ENCODE measurements around the gene PTPRE.
"Not testable (repeated sequence)": the region's sequence is repeated elsewhere in the genome, so short reads cannot be mapped to it uniquely, and the experiment has no call there.

PTPRE gene

GRCh38 chr10:128080641-128081040 lies 173.7 kb downstream of the PTPRE start:
- no peak for DNase-seq

DNA sequence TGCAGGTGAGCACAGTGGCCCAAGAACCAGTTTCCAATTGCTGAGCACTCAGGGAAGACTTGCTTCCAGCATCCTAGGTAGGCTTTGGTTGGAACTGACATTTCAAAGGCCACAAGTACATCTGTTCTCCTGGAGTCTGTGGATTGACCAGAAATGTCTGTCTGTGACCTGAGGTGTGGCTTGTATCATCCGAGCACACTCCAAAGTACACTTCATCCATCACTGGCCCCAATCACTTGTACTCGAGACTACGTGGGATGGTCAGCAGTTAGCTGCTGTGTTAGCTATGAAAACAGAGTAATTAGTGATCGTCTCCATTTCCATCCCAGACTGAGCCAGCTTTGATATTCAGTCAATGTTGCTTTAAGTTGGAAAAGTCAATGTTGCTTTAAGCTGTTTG lies 174.3 kb downstream of the PTPRE start:
- no peak for DNase-seq

DNA sequence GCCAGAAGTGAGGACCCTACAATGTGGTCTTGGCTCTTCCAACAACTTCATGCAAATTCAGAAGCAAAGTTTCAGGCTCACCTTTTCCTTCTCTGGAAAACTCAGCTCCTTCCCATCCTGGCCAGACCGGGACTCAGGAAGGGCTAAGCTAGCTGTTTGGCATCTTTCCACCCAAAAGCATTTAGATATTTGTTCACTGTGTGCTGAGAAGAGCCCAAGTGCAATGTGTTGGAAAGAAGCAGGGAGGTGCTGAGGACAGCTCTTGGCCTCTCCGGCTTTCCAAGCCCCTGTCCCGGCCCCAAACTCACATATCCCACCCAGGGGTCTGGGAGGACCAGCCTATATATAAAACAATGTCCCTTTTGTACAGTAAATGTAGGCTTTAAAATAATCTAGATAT lies 174.8 kb downstream of the PTPRE start:
- no peak for DNase-seq

- DNase-seq, result no peak
Observed at GRCh38 chr10:128083191-128083895, 176.4 kb downstream of the PTPRE start.

- DNase-seq, result no peak
Observed at GRCh38 chr10:128084364-128084763, 177.5 kb downstream of the PTPRE start.

DNA sequence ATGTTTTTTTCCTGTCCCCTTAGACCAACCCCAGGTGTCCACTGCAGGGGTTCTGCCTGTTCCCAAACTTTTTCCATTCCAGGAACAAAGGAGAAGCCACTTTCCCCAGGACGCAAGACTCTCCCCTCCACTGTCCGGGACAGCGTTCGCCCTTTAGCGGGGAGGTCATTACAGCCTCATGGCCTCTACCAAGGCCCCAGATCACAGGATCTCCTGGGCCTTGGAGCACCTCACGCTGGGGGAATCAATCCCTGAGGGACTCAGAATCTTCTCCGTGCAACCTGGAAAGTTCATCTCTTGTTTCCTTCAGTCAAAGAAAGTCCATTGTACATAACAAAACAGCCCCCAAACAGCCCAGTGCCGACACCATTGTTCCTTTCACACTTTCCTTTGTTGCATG lies 178.1 kb downstream of the PTPRE start:
- no peak for DNase-seq

DNA sequence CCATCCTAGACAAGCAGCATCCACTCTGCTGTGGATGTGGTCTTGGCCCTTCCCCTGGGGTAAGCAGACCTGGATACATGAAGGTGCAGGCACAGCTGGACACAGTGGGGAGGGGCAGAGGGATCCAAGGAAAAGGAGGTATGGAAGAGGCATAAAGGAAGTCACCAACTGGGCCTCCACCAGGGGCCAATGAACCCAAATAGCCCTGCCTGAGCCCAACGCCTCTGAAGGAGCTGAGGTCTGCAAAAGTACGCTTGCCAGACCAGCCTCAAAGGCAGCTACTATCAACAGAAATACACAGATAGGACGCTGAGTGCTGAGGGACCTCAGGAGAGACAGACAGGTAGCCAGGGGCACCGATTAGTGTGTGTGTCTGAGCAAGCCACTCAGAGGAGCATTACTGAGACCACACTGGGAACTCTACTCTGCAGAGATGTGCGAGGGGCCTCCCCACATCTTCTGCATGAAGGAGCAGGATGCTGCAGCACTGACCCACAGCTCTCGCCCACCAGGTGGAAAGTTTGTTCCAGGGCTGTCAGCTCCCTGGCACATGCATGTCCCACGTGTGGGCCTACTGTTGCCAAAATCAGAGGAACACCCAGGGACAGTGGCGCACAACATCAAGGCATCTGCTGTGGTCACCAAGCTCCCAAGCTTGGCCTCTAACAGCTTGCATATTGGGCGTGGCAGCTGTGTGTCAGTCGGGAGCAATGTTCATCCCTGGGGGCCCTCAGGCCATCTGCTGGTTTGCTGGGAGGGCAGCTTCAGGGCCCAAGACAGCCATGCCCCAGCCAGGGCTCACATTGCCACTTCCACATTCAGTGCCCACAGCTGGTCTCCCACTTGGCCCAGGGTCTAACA lies 179.3 kb downstream of the PTPRE start:
- DNase-seq, result no peak

GRCh38 chr10:128087146-128087883 lies 180.4 kb downstream of the PTPRE start:
- DNase-seq, result no peak

DNA sequence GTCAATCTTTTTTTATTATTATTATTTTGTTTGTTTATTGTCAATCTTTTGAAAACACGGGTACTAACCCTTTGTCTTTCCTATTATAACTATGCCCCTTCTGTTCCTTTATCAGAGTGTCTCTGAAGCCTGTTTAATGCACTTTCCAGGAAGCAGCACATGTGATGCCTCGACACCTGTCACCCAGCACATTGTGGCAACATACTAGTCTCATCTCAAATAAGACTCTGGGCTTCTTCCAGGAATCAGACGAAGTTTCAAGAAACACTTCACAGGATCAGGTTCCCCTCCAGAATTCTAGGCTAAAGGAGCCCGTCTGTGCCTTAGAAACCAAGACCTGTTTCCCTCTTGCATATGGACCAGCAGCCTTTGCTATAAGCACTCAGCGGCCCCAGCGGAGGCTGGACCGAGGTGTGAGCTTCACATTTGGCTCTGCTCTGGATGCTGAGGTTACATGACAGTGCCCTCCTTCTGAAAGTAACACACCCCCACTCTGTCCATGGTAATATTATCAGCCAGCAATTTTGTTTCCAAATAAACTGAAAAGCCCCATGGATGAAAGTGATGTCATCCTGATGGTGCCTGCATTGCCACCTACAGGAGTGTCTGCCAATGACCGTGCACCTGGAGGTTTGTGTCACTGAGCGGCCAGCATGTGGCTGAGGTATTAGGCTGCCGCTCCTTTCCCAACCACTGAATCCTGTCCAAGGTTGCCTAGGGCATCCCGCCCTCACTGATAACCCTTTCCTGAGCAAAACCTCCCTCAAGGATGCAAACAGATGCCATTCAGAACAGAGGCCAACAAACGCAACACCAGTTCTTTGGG lies 181.2 kb downstream of the PTPRE start:
- DNase-seq, result no peak

DNA sequence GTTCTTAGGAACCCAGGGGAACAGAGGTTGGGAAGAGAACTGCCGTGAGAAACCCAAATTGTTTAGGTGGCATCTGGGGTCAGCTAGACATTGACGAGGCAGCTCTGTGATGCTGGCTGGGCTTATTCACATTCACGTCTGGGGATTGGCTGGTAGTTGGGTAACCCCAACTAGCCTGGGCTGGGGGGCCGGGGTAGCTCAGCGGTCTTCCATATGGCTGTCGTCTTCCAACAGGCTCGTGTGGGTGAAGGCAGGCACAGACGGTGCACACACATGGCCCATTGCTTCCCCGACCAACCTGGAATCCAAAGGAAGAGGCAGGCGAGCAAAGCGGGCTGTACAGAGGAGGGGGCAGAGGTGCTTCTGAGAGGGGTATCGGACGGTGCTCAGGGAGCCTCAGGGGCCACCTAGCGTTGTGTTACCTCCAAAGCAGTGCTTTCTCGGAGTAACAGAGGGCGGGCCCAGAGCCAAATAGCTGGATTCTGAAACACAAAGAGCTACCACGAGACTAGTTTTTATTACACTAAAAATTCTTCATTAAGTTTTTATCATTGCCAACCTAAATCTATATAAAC lies 184.8 kb downstream of the PTPRE start:
- DNase-seq, result no peak

GRCh38 chr10:128092454-128092853 lies 185.6 kb downstream of the PTPRE start:
- DNase-seq, result no peak

- not testable (repeated sequence) for DNase-seq
Observed at GRCh38 chr10:128094596-128094995, 187.7 kb downstream of the PTPRE start.

DNA sequence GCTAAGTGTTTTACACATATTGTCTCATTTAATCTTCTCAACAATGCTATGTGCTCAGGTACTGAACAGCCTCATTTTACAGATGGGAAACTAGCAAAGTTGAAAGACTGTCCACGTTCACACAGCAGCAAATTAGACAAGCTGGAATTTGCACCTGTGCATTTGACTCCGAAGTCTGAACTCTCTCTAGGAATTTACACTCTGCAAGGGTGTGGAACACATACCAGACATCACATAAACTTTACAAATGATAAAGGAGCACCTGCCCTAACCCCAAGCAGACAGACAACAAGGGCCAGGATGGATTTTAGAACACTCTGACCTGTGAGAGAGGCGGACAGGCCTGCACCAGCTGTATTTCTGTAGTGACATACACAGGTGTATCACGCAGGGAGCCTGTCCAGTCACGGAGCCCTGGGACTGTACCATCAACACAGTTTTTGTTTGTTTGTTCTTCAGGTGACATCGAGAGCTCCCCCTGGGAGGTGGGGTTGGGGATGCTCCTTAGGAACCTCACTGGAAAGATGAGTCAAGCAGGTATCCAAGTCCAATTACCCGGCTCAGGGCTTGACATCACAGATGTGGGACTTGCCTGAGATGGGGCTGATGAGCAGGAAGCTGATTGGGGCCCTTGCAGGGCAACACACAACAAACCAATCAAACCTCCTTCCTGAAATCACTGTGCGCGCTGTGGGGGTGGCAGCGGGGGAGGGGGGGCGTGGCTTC lies 188.3 kb downstream of the PTPRE start:
- no peak for DNase-seq

- DNase-seq, result no peak
Observed at GRCh38 chr10:128095753-128096469, 189.0 kb downstream of the PTPRE start.

GRCh38 chr10:128096486-128097199 lies 189.7 kb downstream of the PTPRE start:
- no peak for DNase-seq

DNA sequence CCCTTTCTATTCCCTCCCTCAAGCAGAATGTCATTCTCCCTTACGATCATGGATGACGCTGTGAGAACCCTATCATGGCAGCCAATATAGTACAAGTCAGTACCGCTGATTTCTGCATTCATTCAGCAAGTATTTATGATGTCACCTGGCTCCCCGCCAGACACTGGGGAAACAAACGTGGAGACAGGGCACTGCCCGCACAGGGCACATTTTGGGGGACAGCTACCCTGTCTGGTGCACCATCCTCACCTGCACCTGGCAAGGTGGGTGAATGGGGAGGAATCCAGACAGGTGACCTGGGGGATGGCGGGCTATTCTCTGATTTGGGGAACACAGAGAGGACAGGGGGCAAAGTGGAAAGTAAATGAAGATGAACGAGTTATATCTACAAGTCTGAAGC lies 190.9 kb downstream of the PTPRE start:
- DNase-seq, result no peak

DNA sequence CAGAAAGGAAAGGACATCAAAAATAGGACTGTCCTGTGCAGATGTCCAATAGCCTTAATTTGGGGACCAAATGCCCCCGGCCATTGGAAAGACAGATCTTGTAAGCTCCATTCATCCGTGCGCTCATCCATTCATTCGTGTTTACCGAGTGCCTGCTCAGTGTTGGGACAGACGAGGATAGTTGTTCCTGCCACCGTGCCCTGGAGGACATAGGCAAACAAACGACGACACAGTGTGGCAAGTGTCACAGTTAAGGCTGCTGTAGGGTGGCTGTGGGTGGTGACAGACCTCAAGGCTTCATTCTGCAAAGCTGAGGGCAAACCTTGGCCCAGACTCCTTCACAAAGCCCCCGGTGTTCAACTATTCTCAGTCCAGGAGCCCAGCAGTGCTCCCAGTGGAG lies 191.7 kb downstream of the PTPRE start:
- DNase-seq, result no peak

DNA sequence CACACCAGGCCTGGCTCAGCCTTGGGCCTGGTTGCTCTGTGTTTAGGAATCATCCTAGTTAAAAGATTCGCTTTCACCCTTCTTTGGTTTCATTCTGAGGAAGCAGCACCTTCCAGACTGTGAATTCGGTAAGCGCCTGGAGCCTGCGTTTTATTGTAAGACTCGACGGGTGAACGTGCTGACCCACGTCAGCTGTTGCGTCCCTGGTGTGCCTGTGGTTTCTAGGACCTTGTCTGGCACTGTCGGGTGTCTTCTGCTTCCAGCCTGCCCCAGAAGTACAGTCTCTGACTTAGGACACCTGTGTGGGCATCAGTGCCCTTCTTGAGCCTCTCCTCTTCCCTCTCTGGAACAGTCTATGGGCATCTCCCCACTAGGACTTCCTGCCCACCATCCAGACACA lies 193.0 kb downstream of the PTPRE start:
- DNase-seq, result no peak

GRCh38 chr10:128101901-128102300 lies 195.0 kb downstream of the PTPRE start:
- no peak for DNase-seq

Data from hematopoietic multipotent progenitor cell treated with erythropoietin and hydrocortisone succinate and interleukin-3 and kit ligand, for 8 days (in vitro differentiated cells).